Stimulated activated CD4-positive, alpha-beta T cell treated with anti-CD3 and anti-CD28 coated beads, Interleukin-2, amount 100 ng/mL, for 24 hours (primary cell): ENCODE measurements around the gene TNIK.

Experiments used
- DNase-seq, 2 donors: peaks; one replicate each; pipeline ENCODE4 v3.0.0-alpha.2; 2020

Gene TNIK

GRCh38 chr3:171356251-171356650, 104.0 kb downstream of the TNIK start:
- DNase-seq: no peak

DNA sequence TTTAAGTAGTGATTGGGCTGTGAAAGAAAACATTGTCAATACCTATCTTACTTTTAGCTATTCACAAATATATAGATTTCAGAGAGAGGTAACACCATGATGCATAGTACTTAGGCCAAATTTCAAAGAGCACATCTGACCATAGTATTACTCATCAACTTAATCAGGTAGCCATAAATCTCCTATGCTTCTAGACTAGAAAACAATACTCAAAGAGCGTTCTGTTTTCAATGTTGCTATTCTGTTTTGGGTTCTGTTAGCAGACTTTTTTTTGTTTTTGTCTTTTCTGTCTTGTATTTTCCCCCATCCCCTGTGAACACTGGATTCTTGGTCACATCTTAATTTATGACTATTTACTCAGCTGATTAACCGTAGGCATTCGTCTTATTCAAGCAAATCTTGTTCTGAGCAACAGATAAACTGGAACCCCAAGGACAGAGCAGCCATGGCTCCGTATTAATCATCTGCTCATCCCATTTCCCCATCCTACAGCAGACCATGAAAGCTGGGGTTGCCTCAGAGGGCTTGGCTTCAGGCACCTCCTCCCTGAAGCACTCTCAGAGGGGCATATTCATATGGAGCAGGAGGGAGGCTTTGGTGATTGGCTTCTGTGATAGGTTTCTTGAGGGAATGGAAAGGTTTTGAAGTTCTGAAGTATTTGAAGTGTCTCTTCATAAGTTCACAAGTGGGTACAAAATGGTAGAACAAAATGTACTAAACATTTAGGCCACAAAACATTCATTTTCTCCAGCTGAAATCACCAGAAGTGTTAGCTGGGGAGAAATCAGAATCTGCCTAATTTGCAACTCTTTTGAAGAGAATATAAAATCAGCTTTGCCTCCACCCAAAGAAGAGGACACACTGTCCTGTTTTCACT, 105.3 kb downstream of the TNIK start:
- DNase-seq: no peak

DNA sequence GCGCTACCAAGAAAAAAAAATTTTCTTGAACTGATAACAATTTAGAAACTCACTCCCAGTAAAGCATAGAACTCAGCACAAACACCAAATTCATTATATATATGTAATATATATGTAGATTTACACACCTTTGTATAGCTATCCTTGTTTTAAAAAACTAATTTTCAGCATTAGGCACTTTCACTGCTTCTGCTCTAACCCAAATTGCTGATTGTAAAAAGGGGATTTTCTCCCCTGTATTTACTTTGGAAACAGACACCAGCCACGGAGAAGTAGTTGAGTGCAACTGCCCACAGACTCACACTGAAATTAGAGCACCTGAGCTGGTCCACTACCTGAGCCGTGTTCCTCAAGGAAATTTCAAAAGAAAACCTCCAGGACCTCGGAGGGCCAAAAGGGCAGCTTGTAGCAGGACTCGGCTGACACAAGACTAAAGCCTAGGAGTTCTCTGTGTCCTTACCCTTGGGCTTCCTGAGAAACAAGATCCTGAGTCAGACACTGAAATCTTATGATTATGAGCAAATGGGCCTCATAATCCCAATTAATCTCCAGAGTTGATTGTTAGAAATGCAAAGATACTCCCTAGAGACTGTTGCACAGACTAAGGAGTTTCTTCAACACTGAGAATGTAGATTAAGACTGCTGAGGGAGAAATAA, 106.0 kb downstream of the TNIK start:
- DNase-seq: no peak

DNA sequence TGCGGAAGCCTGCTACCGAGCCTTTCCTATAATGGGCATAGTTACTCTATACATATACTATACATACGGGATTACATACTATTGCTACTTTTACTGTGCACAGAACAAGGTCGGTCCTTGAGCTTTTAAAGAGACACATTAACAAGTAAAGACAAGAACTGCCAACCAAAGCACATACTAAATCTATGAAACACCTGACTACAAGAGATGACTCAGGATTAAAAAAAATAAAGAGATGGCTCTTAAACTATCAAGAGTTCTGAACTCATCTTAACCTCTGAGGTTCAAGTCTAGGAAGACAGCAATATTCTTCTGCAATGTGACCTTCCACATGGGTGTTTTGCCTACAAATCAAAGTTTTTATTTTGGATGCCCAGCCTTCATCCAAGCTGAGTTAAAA, 106.8 kb downstream of the TNIK start:
- no peak for DNase-seq

DNA sequence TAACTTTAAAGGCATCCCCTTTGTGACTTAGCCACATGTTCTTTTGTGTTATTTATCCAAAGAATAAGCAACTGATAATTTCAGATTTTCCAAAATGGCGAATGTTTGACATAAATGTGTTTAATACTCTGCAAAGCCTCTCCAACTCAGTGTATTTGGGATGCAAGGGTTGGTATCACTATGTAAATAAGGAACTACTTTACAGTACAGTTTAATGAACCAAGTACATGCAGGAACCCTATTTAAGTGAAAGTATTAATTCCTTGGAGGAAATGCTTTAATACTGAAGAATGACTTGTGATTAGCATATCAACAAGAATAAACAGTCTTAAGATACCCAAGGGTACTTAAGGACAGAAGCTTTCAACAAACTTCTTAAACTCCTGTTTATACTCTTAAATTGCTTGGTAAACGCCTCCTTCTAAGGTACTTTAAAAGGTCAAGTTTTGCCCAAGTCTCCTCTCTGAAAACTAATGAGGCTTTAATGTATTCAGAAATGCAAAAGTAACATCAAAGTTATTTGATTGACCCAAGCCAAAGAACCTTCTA, 107.7 kb downstream of the TNIK start:
- DNase-seq: no peak

GRCh38 chr3:171351676-171352075, 108.5 kb downstream of the TNIK start:
- no peak for DNase-seq

GRCh38 chr3:171350364-171350763, 109.8 kb downstream of the TNIK start:
- DNase-seq: no peak

DNA sequence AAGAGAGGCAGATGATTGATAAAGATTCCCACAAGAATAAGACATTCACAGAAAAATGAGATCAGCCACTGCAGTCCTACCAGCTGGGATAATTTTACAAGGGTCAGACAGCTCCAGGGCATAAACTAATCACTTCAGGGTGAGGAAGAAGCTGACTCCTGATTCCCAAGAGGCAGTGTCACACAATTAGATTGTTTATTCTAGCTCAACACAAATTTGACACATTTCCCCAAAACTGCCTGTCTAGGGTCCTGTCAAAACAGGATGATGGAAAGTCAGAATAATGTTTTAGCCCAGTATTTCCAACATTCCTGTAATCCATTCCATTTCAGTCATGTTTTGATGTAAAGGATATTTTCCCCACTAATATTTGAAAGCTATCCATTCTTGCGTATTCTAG, 110.8 kb downstream of the TNIK start:
- DNase-seq: no peak

- no peak for DNase-seq
Measured at GRCh38 chr3:171348121-171348520, 112.1 kb downstream of the TNIK start.

- no peak for DNase-seq
Measured at GRCh38 chr3:171347301-171348039, 112.7 kb downstream of the TNIK start.

GRCh38 chr3:171346582-171347300, 113.5 kb downstream of the TNIK start:
- DNase-seq: no peak

DNA sequence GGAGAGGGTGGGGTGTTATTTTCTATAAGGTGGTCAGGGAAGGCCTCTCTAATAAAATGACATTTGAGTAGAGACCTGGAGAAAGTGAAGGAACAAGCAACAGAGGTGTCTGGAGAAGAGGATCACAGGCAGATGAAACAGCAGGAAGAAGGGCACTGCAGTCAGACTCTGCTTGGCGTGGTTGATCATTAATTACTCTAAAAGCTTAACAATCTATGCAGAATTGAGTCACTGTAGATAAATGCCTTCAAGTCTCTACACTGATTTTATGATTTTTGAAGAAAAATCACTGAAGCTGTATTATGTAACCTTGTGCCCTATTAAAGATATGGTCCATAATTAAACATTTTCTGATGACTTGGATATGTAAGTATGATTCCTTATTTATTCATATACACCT, 114.2 kb downstream of the TNIK start:
- no peak for DNase-seq

DNA sequence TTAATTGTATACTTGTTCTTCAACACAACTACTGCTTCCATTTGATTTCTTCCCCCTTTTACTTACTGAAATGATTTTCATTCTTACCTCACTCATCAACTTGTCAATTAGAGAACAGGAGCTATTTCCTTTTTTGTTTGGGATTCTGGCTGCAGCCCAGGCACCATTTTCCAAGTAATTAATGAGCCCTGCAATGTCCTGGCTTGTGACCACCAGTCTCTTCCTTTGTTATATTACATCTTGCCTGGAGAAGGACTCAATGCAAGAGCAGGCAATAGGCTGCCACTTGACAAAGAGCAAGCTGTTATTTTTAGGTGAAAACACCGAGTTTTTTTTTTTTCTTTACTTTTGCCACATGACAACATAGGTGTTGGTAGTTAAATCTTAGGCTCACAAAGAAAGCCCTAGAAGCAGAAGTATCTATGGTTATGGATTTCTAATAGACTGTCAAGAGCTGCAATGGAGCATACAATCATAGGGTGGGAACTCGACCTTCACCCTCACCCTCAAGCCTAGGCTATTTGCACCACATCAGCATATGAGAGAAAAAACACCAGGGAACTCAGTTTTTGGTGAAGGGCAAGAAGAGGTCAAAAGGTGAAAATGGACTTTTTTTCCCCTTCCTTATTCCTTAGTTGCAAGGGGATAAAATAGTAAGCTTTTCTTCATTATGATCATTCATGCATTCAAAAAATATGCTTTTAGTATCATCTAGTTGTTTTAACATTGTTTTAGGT, 114.9 kb downstream of the TNIK start:
- DNase-seq: no peak

GRCh38 chr3:171343693-171344092, 116.5 kb downstream of the TNIK start:
- no peak for DNase-seq

- no peak for DNase-seq
Measured at GRCh38 chr3:171342783-171343420, 117.3 kb downstream of the TNIK start.

DNA sequence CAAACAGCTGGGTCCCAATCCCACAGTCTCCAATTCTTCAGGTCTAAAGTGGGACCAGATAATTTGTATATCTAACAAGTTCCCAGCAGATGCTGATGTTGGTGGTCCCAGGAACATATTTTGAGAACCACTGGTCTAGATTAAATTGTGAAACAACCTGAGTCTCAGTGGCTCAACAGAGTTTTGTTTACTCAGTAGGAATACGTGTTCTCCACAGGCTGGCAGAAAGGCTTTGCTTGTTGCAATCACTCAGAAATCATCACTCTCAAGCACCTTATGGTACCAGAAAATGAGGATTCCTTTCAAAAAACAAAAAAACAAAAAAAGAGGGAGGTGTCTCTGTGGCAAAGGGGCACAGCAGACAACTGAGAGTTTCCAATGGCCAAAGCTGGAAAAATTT, 118.0 kb downstream of the TNIK start:
- DNase-seq: no peak

DNA sequence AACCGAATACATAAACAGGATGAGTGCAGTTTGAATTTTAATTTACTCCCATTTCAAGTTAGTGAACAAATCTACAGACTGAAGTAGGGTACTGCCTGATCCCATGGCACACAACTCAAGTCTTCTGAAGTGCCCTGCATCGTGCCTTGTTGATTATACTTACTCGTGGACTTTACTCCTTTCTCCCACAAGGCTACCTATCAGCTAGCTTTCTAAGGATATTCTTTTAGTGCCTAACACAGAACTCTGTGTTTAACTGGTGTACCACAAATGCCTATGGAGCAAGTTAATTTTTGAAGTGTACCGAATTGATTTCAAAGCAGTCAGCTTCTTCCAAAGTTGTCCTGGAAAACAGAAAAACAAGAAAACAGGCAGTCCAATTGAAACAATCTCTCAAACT, 119.8 kb downstream of the TNIK start:
- no peak for DNase-seq

- no peak for DNase-seq
Measured at GRCh38 chr3:171339598-171339997, 120.6 kb downstream of the TNIK start.

DNA sequence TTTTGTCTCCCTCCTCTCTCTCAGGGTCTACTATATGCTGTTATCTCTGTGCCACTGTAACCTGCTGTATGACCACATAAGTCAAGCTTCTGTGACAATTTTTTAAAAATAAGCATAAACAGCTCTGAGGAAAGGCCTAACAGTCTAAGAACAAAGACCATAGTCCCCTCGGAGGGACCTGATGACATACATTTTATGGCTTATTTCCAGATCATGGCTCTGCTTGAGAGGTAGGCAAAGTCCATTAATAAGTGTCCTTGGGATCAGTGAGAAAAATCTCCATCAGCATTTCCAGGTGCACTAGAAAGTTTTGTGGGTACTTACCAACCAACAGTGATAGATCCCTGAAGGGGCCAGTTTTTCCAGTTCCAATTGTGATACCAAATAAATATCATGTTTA, 123.8 kb downstream of the TNIK start:
- no peak for DNase-seq

- no peak for DNase-seq
Measured at GRCh38 chr3:171335559-171335958, 124.6 kb downstream of the TNIK start.

GRCh38 chr3:171334465-171334811, 125.8 kb downstream of the TNIK start:
- no peak for DNase-seq
